Neutrophil (primary cell): ENCODE results near the gene CRTC1.

ENCODE experiments used
- H3K27ac ChIP-seq: fragments of 200-600 bp; sonication (generic); 2 replicates; pipeline ENCODE4 v1.5.1; 2016; ENCODE audit warnings: mild to moderate bottlenecking, moderate library complexity
- H3K27me3 ChIP-seq: fragments of 200-600 bp; sonication (generic); 2 replicates; pipeline ENCODE4 v1.6.0; 2016; ENCODE audit warnings: mild to moderate bottlenecking
- H3K36me3 ChIP-seq: fragments of 200-600 bp; sonication (generic); 2 replicates; pipeline ENCODE4 v1.5.1; 2017
- H3K4me1 ChIP-seq, 2 experiments: fragments of 200-600 bp in 1 of 2; sonication (generic) in 1 of 2; 1 replicate in 1 of 2; 2 replicates in 1 of 2; pipeline versions ENCODE4 v1.5.1 to v1.6.1; 2013 to 2016; ENCODE audit warnings: low read depth in 1 of 2, low read length in 1 of 2, mild to moderate bottlenecking in 1 of 2, moderate library complexity in 1 of 2; ENCODE audit not compliant: control insufficient read depth in 1 of 2, insufficient read depth in 1 of 2
- H3K4me3 ChIP-seq, 2 experiments: fragments of 200-600 bp in 1 of 2; sonication (generic) in 1 of 2; 1 replicate in 1 of 2; 2 replicates in 1 of 2; pipeline ENCODE4 v1.5.1; 2013 to 2016; ENCODE audit warnings: low read depth in 1 of 2, low read length in 1 of 2, mild to moderate bottlenecking in 1 of 2, moderate library complexity in 1 of 2
- H3K9me3 ChIP-seq: fragments of 200-600 bp; sonication (generic); 2 replicates; pipeline ENCODE4 v1.5.1; 2016
- CTCF ChIP-seq: fragments of 200-600 bp; sonication (generic); IDR thresholded peaks from 2 replicates; pipeline ENCODE4 v1.5.1; 2016; ENCODE audit warnings: antibody characterized with exemption

Gene CRTC1

DNA sequence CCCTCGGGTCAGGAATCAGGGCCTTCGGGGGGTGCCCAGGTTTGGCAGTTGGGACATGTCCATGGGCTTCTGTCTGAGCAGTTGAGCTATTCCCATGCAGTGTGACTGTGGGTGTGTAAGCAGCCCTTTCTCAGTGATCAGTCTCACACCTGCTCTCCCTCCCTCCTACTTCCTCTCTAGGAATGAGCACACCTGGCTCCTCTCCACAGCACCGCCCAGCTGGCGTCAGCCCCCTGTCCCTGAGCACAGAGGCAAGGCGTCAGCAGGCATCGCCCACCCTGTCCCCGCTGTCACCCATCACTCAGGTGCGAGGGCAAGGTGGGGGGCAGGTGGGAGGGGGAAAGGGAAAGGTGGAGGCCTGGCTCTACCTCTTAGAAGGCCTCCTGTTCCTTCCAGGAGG lies 81.7 kb downstream of the CRTC1 start:
- H3K27ac ChIP-seq = no peak overlapping the region
- no peak for TF ChIP-seq CTCF
- H3K4me1 ChIP-seq = no peaks in the 10 kb centered on the region

GRCh38 chr19:18768046-18768771 lies 84.7 kb downstream of the CRTC1 start:
- no peaks in the 10 kb centered on the region for H3K4me1 ChIP-seq
- H3K9me3 ChIP-seq = no peaks in the 10 kb centered on the region
- no peaks in the 10 kb centered on the region for H3K36me3 ChIP-seq
- H3K27me3 ChIP-seq = no peaks in the 10 kb centered on the region
- no peak for TF ChIP-seq CTCF
- H3K27ac ChIP-seq = no peak overlapping the region
- H3K4me3 ChIP-seq = no peak overlapping the region

More for the DNA sequence above, 81.7 kb downstream of the CRTC1 start:
- no peaks in the 10 kb centered on the region for H3K9me3 ChIP-seq
- H3K27me3 ChIP-seq = no peaks in the 10 kb centered on the region
- H3K4me3 ChIP-seq = no peak overlapping the region
- H3K36me3 ChIP-seq = no peaks in the 10 kb centered on the region

GRCh38 chr19:18768997-18769891 lies 85.8 kb downstream of the CRTC1 start:
- no peak for TF ChIP-seq CTCF
- no peaks in the 10 kb centered on the region for H3K4me1 ChIP-seq
- no peak overlapping the region for H3K4me3 ChIP-seq
- no peaks in the 10 kb centered on the region for H3K9me3 ChIP-seq
- H3K36me3 ChIP-seq = no peaks in the 10 kb centered on the region
- no peaks in the 10 kb centered on the region for H3K27me3 ChIP-seq
- no peak overlapping the region for H3K27ac ChIP-seq

DNA sequence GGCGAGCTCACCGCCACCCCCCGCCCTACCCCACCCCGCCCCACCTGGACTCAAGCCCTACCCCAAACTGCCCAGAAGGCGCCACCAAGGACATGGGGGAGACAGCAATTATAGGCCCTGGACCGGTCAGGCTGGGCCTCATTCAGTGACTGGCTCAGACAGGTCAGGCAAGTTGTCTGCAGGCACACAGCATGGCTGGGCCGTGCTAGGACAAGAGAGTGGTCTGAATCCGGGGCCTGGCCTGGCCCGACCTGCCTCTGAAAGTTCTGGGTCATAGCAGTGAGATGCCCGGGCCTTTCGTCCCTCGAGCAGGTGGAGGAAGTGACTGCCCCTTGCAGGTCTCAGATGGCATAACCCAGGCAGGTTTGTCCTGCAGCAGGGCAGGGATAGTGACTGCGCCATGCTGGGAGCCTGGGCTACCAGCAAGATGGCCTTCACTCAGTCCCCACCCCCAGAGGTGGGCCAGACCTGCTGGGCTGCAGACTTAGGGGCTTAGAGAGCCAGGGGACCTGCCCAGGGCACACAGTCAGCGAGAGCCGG lies 86.6 kb downstream of the CRTC1 start:
- Histone ChIP-seq H3K36me3 (no peaks in the 10 kb centered on the region), H3K9me3 (no peaks in the 10 kb centered on the region), H3K27ac (no peak overlapping the region), H3K4me3 (no peak overlapping the region), H3K4me1 (no peaks in the 10 kb centered on the region), H3K27me3 (no peaks in the 10 kb centered on the region)
- no peak for TF ChIP-seq CTCF

GRCh38 chr19:18770663-18771327 lies 87.3 kb downstream of the CRTC1 start:
- Histone ChIP-seq H3K4me1 (no peaks in the 10 kb centered on the region), H3K9me3 (no peaks in the 10 kb centered on the region), H3K36me3 (no peaks in the 10 kb centered on the region), H3K27me3 (no peaks in the 10 kb centered on the region), H3K4me3 (no peak overlapping the region), H3K27ac (no peak overlapping the region)
- TF ChIP-seq CTCF = no peak
